Measurements from ENCODE around the gene ERC1.
A peak's percentile ranks its signal among the peaks of the same experiment; 100 is the strongest.

The ERC1 gene

GRCh38 chr12:1403417-1403816, 412.4 kb downstream of the ERC1 start:
- DNase-seq (ENCODE audit: insufficient read length, low spot score) (no peak), FAIRE-seq (no peak)
- TF ChIP-seq PAX5 (IDR thresholded peaks at IDR 0.05; ENCODE audit: insufficient read depth, low read length, severe bottlenecking): no peak
- no peak for TF ChIP-seq POU2F2 (IDR thresholded peaks at IDR 0.05; ENCODE audit: low read depth, low read length)
- no peak for TF ChIP-seq SPI1 (IDR thresholded peaks at IDR 0.05; ENCODE audit: low read depth, low read length)
- no peak for TF ChIP-seq POLR2A (IDR thresholded peaks at IDR 0.05; ENCODE audit: low read depth, low read length)
- TF ChIP-seq TAF1 (IDR thresholded peaks at IDR 0.05; ENCODE audit: low read depth, low read length): no peak
- no peak for TF ChIP-seq POLR2AphosphoS5 (IDR thresholded peaks at IDR 0.05; ENCODE audit: low read depth, low read length)

DNA sequence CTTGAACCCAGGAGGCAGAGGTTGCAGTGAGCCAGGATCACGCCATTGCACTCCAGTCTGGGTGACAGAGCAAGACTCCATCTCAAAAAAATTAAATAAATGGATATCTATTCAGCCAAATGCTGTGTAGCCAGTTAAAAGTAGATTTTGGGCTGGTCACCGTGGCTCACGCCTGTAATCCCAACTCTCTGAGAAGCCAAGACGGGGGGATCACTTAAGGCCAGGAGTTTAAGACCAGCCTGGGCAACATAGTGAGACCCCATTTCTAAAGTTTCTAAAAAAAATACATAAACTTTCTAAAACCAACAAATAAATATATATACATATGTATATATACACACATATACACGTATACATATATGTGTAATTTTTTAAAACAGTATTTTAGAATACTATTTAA, 414.6 kb downstream of the ERC1 start:
- FAIRE-seq (no peak), DNase-seq (ENCODE audit: insufficient read length, low spot score) (no peak)
- TF ChIP-seq TAF1 (IDR thresholded peaks at IDR 0.05; ENCODE audit: low read depth, low read length) (no peak), SPI1 (IDR thresholded peaks at IDR 0.05; ENCODE audit: low read depth, low read length) (no peak), POU2F2 (IDR thresholded peaks at IDR 0.05; ENCODE audit: low read depth, low read length) (no peak), POLR2AphosphoS5 (IDR thresholded peaks at IDR 0.05; ENCODE audit: low read depth, low read length) (no peak), POLR2A (IDR thresholded peaks at IDR 0.05; ENCODE audit: low read depth, low read length) (no peak), PAX5 (IDR thresholded peaks at IDR 0.05; ENCODE audit: insufficient read depth, low read length, severe bottlenecking) (no peak)

GRCh38 chr12:1410794-1411193, 419.8 kb downstream of the ERC1 start:
- no peak for TF ChIP-seq POLR2AphosphoS5 (IDR thresholded peaks at IDR 0.05; ENCODE audit: low read depth, low read length)
- no peak for TF ChIP-seq TAF1 (IDR thresholded peaks at IDR 0.05; ENCODE audit: low read depth, low read length)
- TF ChIP-seq POU2F2 (IDR thresholded peaks at IDR 0.05; ENCODE audit: low read depth, low read length): no peak
- TF ChIP-seq PAX5 (IDR thresholded peaks at IDR 0.05; ENCODE audit: insufficient read depth, low read length, severe bottlenecking): no peak
- TF ChIP-seq SPI1 (IDR thresholded peaks at IDR 0.05; ENCODE audit: low read depth, low read length): no peak
- no peak for TF ChIP-seq POLR2A (IDR thresholded peaks at IDR 0.05; ENCODE audit: low read depth, low read length)
- no peak for DNase-seq (ENCODE audit: insufficient read length, low spot score)
- FAIRE-seq: no peak

- DNase-seq (ENCODE audit: insufficient read length, low spot score): no peak
- TF ChIP-seq POLR2A (IDR thresholded peaks at IDR 0.05; ENCODE audit: low read depth, low read length) (no peak), TAF1 (IDR thresholded peaks at IDR 0.05; ENCODE audit: low read depth, low read length) (no peak), PAX5 (IDR thresholded peaks at IDR 0.05; ENCODE audit: insufficient read depth, low read length, severe bottlenecking) (no peak), POU2F2 (IDR thresholded peaks at IDR 0.05; ENCODE audit: low read depth, low read length) (no peak), SPI1 (IDR thresholded peaks at IDR 0.05; ENCODE audit: low read depth, low read length) (no peak), POLR2AphosphoS5 (IDR thresholded peaks at IDR 0.05; ENCODE audit: low read depth, low read length) (no peak)
- FAIRE-seq: no peak
These were observed 422.9 kb downstream of the ERC1 start for GRCh38 chr12:1413930-1414329.

DNA sequence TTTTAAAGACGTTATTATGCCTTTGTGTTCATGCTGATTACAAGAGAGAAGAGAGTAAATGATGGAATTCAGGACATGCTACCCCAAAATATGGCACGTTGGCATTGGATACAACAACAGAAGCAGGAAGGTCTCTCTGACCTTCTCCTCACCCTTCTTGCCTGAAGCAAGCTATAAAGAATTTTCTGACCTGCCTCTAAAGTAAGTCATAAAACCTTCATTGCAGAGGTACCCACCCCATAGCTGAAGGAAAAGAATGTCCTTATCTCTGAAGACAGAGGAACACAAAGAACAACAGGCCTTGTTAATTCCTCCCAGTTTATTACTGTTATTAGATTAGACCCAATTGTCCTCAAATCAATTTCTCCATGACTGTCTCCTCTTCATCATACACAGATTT, 427.1 kb downstream of the ERC1 start:
- no peak for TF ChIP-seq SPI1 (IDR thresholded peaks at IDR 0.05; ENCODE audit: low read depth, low read length)
- FAIRE-seq (no peak), DNase-seq (ENCODE audit: insufficient read length, low spot score) (no peak)

GRCh38 chr12:1419849-1420371, 428.9 kb downstream of the ERC1 start:
- DNase-seq (ENCODE audit: insufficient read length, low spot score) (no peak), FAIRE-seq (no peak)
- no peak for TF ChIP-seq SPI1 (IDR thresholded peaks at IDR 0.05; ENCODE audit: low read depth, low read length)
- no peak for TF ChIP-seq PAX5 (IDR thresholded peaks at IDR 0.05; ENCODE audit: insufficient read depth, low read length, severe bottlenecking)
- no peak for TF ChIP-seq POU2F2 (IDR thresholded peaks at IDR 0.05; ENCODE audit: low read depth, low read length)
- no peak for TF ChIP-seq POLR2AphosphoS5 (IDR thresholded peaks at IDR 0.05; ENCODE audit: low read depth, low read length)
- TF ChIP-seq POLR2A (IDR thresholded peaks at IDR 0.05; ENCODE audit: low read depth, low read length): no peak
- TF ChIP-seq TAF1 (IDR thresholded peaks at IDR 0.05; ENCODE audit: low read depth, low read length): no peak

GRCh38 chr12:1421091-1421846, 430.2 kb downstream of the ERC1 start:
- no peak for FAIRE-seq
- DNase-seq (ENCODE audit: insufficient read length, low spot score): no peak
- TF ChIP-seq SPI1 (IDR thresholded peaks at IDR 0.05; ENCODE audit: low read depth, low read length) (no peak), POLR2AphosphoS5 (IDR thresholded peaks at IDR 0.05; ENCODE audit: low read depth, low read length) (no peak), TAF1 (IDR thresholded peaks at IDR 0.05; ENCODE audit: low read depth, low read length) (no peak), POLR2A (IDR thresholded peaks at IDR 0.05; ENCODE audit: low read depth, low read length) (no peak), POU2F2 (IDR thresholded peaks at IDR 0.05; ENCODE audit: low read depth, low read length) (no peak), PAX5 (IDR thresholded peaks at IDR 0.05; ENCODE audit: insufficient read depth, low read length, severe bottlenecking) (no peak)

GRCh38 chr12:1422604-1423315, 431.7 kb downstream of the ERC1 start:
- no peak for TF ChIP-seq POLR2AphosphoS5 (IDR thresholded peaks at IDR 0.05; ENCODE audit: low read depth, low read length)
- peak; percentile 28; the same call in 1 of the 2 replicates for TF ChIP-seq SPI1 (IDR thresholded peaks at IDR 0.05; ENCODE audit: low read depth, low read length)
- TF ChIP-seq TAF1 (IDR thresholded peaks at IDR 0.05; ENCODE audit: low read depth, low read length): no peak
- no peak for TF ChIP-seq PAX5 (IDR thresholded peaks at IDR 0.05; ENCODE audit: insufficient read depth, low read length, severe bottlenecking)
- TF ChIP-seq POU2F2 (IDR thresholded peaks at IDR 0.05; ENCODE audit: low read depth, low read length): no peak
- DNase-seq (ENCODE audit: insufficient read length, low spot score) (peak; percentile 6), FAIRE-seq (peak; percentile 41)

DNA sequence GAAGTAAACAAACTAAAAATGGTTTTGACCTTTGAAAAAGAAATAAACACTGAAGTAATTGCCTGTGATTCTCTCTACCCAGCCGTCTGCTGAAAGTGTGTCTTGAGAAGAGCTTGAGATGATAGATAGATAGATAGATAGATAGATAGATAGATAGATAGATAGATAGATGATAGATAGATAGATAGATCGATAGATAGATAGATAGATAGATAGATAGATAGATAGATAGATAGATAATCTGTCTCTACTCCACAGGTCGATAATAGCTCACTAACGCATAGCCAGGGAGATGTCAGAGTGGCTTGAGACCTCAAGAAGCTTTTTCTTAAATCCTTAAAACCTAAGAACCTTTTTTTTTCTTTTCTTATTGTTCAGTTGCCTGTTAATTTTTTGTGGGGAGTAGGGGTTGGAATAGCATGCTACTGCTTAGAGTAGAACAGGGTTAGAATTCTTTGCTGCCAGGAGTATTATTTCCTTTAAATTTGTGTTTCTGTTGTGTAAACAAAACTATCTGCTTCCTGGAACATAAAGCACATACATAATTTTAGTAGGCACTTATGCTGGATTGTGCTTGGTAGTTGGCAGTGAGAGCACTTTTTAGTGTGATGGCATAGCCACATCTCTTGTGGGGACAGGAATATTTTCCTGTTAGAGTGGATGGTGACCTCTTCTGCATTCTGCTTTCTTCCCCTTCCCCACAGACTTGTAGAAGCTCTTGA, 433.8 kb downstream of the ERC1 start:
- DNase-seq (ENCODE audit: insufficient read length, low spot score): no peak
- no peak for TF ChIP-seq SPI1 (IDR thresholded peaks at IDR 0.05; ENCODE audit: low read depth, low read length)
- no peak for TF ChIP-seq POU2F2 (IDR thresholded peaks at IDR 0.05; ENCODE audit: low read depth, low read length)
- TF ChIP-seq TAF1 (IDR thresholded peaks at IDR 0.05; ENCODE audit: low read depth, low read length): no peak
- no peak for TF ChIP-seq POLR2AphosphoS5 (IDR thresholded peaks at IDR 0.05; ENCODE audit: low read depth, low read length)
- TF ChIP-seq PAX5 (IDR thresholded peaks at IDR 0.05; ENCODE audit: insufficient read depth, low read length, severe bottlenecking): no peak
- TF ChIP-seq POLR2A (IDR thresholded peaks at IDR 0.05; ENCODE audit: low read depth, low read length): no peak
- FAIRE-seq: no peak
